NB4 (cell line): ENCODE measurements around the gene FBN1.

ENCODE experiments used
- DNase-seq: peaks from one replicate; pipeline ENCODE4 v3.0.0; 2010; ENCODE audit warnings: low read depth
- H3K4me3 ChIP-seq: one replicate; pipeline ENCODE4 v1.5.1; 2011; ENCODE audit warnings: mild to moderate bottlenecking, low read depth, low read length, moderate library complexity
- CTCF ChIP-seq: IDR thresholded peaks from one replicate; pipeline ENCODE4 v1.5.1; 2012; ENCODE audit warnings: low read depth, low read length
- MAX ChIP-seq: IDR thresholded peaks from 2 replicates; pipeline ENCODE4 v1.6.1; 2011; ENCODE audit warnings: low read depth, low read length
- MYC ChIP-seq: IDR thresholded peaks from 2 replicates; pipeline ENCODE4 v1.6.1; 2011; ENCODE audit warnings: low read depth, low read length
- POLR2A ChIP-seq: IDR thresholded peaks from 2 replicates; pipeline ENCODE4 v1.6.1; 2011; ENCODE audit warnings: mild to moderate bottlenecking; ENCODE audit not compliant: insufficient read length; ENCODE audit errors: extremely low read depth

Gene FBN1

GRCh38 chr15:48371550-48371949, 274.0 kb downstream of the FBN1 start:
- H3K4me3 ChIP-seq: no peak overlapping the region
- DNase-seq: no peak
- TF ChIP-seq MAX (no peak), MYC (no peak), POLR2A (no peak)

- TF ChIP-seq MAX: no peak
- TF ChIP-seq MYC: no peak
- TF ChIP-seq CTCF: no peak
- TF ChIP-seq POLR2A: no peak
- no peak overlapping the region for H3K4me3 ChIP-seq
- peak; percentile 4 for DNase-seq
Observed at GRCh38 chr15:48370460-48370859, 275.0 kb downstream of the FBN1 start.

- TF ChIP-seq POLR2A: no peak
- no peak for TF ChIP-seq MYC
- no peak for TF ChIP-seq MAX
- no peak for TF ChIP-seq CTCF
- no peak overlapping the region for H3K4me3 ChIP-seq
- no peak for DNase-seq
Observed at GRCh38 chr15:48367483-48367882, 278.0 kb downstream of the FBN1 start.

GRCh38 chr15:48366584-48367312, 278.8 kb downstream of the FBN1 start:
- DNase-seq: no peak
- TF ChIP-seq MYC (no peak), MAX (no peak), POLR2A (no peak), CTCF (no peak)
- no peak overlapping the region for H3K4me3 ChIP-seq

- no peak for TF ChIP-seq CTCF
- no peak for TF ChIP-seq POLR2A
- DNase-seq: no peak
- H3K4me3 ChIP-seq: no peak overlapping the region
Observed at GRCh38 chr15:48365575-48365974, 279.9 kb downstream of the FBN1 start.

GRCh38 chr15:48363474-48363873, 282.0 kb downstream of the FBN1 start:
- DNase-seq: no peak
- H3K4me3 ChIP-seq: no peak overlapping the region
- TF ChIP-seq CTCF (no peak), MAX (no peak), POLR2A (no peak), MYC (no peak)
